K562 (cell line): ENCODE measurements around the gene TTLL3. TPM values are rescaled to one million over a fixed set of nuclear protein-coding genes. Genes with fewer than 3 reads are reported as not detected.

Source experiments
- ARID3A ChIP-seq: IDR thresholded peaks from 2 replicates; pipeline ENCODE4 v1.6.1; 2012; ENCODE audit warnings: low read depth, low read length, improper control_type of control experiment, borderline replicate concordance
- BCOR ChIP-seq: fragments of 450-650 bp; IDR thresholded peaks from 2 replicates; pipeline ENCODE4 v1.6.1; 2016
- CBFA2T3 ChIP-seq: fragments of 450-650 bp; IDR thresholded peaks from 2 replicates; pipeline ENCODE4 v1.6.1; 2017
- CUX1 ChIP-seq: fragments of 200-800 bp; sonication (Bioruptor generic); IDR thresholded peaks from 2 replicates; pipeline ENCODE4 v1.6.1; 2016; ENCODE audit warnings: missing genetic modification characterization, missing compliant biosample characterization
- CXXC5 ChIP-seq: fragments of 250-450 bp; sonication (Bioruptor Pico); IDR thresholded peaks from 2 replicates; pipeline ENCODE4 v1.8.0; 2022; ENCODE audit warnings: inconsistent platforms, mild to moderate bottlenecking, moderate library complexity
- EHMT2 ChIP-seq: fragments of 450-650 bp; IDR thresholded peaks from 2 replicates; pipeline ENCODE4 v1.6.1; 2018; ENCODE audit warnings: antibody characterized with exemption
- JUN ChIP-seq, 2 experiments: sonication (generic) in 1 of 2; formaldehyde crosslinking in 1 of 2; IDR thresholded peaks; 2 replicates each; pipeline versions ENCODE4 v1.6.1 to v1.8.0; 2012 to 2022; ENCODE audit warnings: borderline replicate concordance in 2 of 2, mild to moderate bottlenecking in 2 of 2, improper control_type of control experiment in 1 of 2, low read depth in 1 of 2, low read length in 1 of 2, missing genetic modification reagents in 1 of 2
- KDM1A ChIP-seq, 2 experiments: fragments of 450-650 bp; IDR thresholded peaks; 2 replicates each; pipeline ENCODE4 v1.6.1; 2016; ENCODE audit warnings: mild to moderate bottlenecking in 2 of 2
- NFIC ChIP-seq: fragments of 450-650 bp; IDR thresholded peaks from 2 replicates; pipeline ENCODE4 v1.6.1; 2017; ENCODE audit warnings: mild to moderate bottlenecking, inconsistent platforms
- SOX6 ChIP-seq: fragments of 450-650 bp; IDR thresholded peaks from 2 replicates; pipeline ENCODE4 v1.6.1; 2014; ENCODE audit warnings: mild to moderate bottlenecking
- TCF15 ChIP-seq: fragments of 250-450 bp; sonication (Bioruptor Pico); IDR thresholded peaks from 2 replicates; pipeline ENCODE4 v1.8.0; 2022; ENCODE audit warnings: moderate library complexity, mild to moderate bottlenecking, inconsistent platforms
- TSC22D4 ChIP-seq: fragments of 450-650 bp; IDR thresholded peaks from 2 replicates; pipeline ENCODE4 v1.6.1; 2016; ENCODE audit warnings: missing genetic modification characterization, missing biosample characterization, control low read depth
- ZKSCAN8 ChIP-seq: fragments of 200-800 bp; sonication (Bioruptor generic); IDR thresholded peaks from 2 replicates; pipeline ENCODE4 v1.6.1; 2016; ENCODE audit warnings: missing genetic modification characterization, missing compliant biosample characterization
- ZNF143 ChIP-seq: sonication (generic); formaldehyde crosslinking; IDR thresholded peaks from 2 replicates; pipeline ENCODE4 v1.9.0; 2022; ENCODE audit warnings: mild to moderate bottlenecking, missing genetic modification reagents
- ZNF263 ChIP-seq: sonication (generic); formaldehyde crosslinking; IDR thresholded peaks from 2 replicates; pipeline ENCODE4 v1.8.0; 2022; ENCODE audit warnings: mild to moderate bottlenecking, missing genetic modification reagents, borderline replicate concordance
- ZNF395 ChIP-seq: fragments of 200-800 bp; sonication (Bioruptor generic); IDR thresholded peaks from 2 replicates; pipeline ENCODE4 v1.6.1; 2017; ENCODE audit warnings: missing genetic modification characterization, missing compliant biosample characterization
- ZNF766 ChIP-seq: fragments of 200-800 bp; sonication (Bioruptor generic); conservative IDR thresholded peaks from 2 replicates; pipeline ENCODE4 v1.6.1; 2016; ENCODE audit warnings: missing genetic modification characterization, missing compliant biosample characterization
- polyA plus RNA-seq, 8 experiments: library from polyadenylated mRNA; depleted of rRNA in 4 of 8; stranded (reverse) in 5 of 8; unstranded in 3 of 8; fragments of >200 nt; fragmentation: Nextera tagmentation in 2 of 8; fragmentation: Illumina TruSeq in 1 of 8; extraction: Ambion mirVana in 2 of 8; extraction: Trizol in 1 of 8; gene quantifications; 2 replicates each; pipeline versions ENCODE4 v1.2.1 to v1.2.3, GENCODE V29; 2011 to 2014; ENCODE audit warnings: inconsistent platforms in 1 of 8, missing spikeins in 1 of 8
- total RNA-seq, 7 experiments: library from RNA; depleted of rRNA in 6 of 7; stranded (reverse); fragments of >200 nt in 6 of 7; fragmentation: Illumina TruSeq in 2 of 7; extraction: Trizol in 2 of 7; gene quantifications; 2 replicates each; pipeline versions ENCODE4 v1.2.1 to v1.2.3, GENCODE V29; 2011 to 2021; ENCODE audit warnings: low replicate concordance in 1 of 7

TTLL3 gene
- total and polyA plus RNA-seq, 9 of the 15 experiments (the other 6 are each of a cell fraction or from before 2014, with no cell fraction given): 8.9 to 106 (median 33.2) TPM

GRCh38 chr3:9884555-9885165 is 74.6 kb downstream of the TTLL3 start (continued):
- TF ChIP-seq ZNF395 (CRISPR knock-in tag) (0 out of 2 replicates have a peak, but pooled peaks have one; percentile 29), ZNF766 (CRISPR knock-in tag) (peak; percentile 75; the same call in 1 of the 2 replicates), ZNF143 (CRISPR knock-in tag) (no peak), CUX1 (CRISPR knock-in tag) (0 out of 2 replicates have a peak, but pooled peaks have one; percentile 50), EHMT2 (peak; percentile 23; the same call in 1 of the 2 replicates), TSC22D4 (tag) (no peak), BCOR (peak; percentile 63), TCF15 (CRISPR knock-in tag) (no peak), KDM1A (IDR thresholded peaks at IDR 0.05) (peak; percentile 62 to 74; a peak in 3 of 4 replicates), ZNF263 (peak; percentile 99), ZKSCAN8 (CRISPR knock-in tag) (0 out of 2 replicates have a peak, but pooled peaks have one; percentile 24), JUN (IDR thresholded peaks at IDR 0.05; ENCODE audit: borderline replicate concordance, low read depth, low read length) (peak; percentile 84), JUN (CRISPR knock-in tag; IDR thresholded peaks at IDR 0.05; ENCODE audit: borderline replicate concordance) (no peak), CXXC5 (no peak), ARID3A (peak; percentile 88; the same call in 1 of the 2 replicates), NFIC (peak; percentile 53), SOX6 (0 out of 2 replicates have a peak, but pooled peaks have one; percentile 54), CBFA2T3 (peak; percentile 81)
